ENCODE measurements around the gene SDCCAG8. TPM values are rescaled to one million over a fixed set of nuclear protein-coding genes. Genes with fewer than 3 reads are reported as not detected.

SDCCAG8 gene
- 43.1 to 50.9 TPM (median 47.9 TPM) in 5 replicates for total RNA-seq (2022; extraction: Qiagen RNA extraction; ENCODE audit: low read depth)

GRCh38 chr1:243255791-243256512, at the start of gene SDCCAG8:
Gene SDCCAG8, plus strand, starts transcription at chr1:243256041. Its CDS starts 133 bp downstream, at chr1:243256174.

GRCh38 chr1:243254927-243255790, 682 bp upstream of the SDCCAG8 start, which contains the start of gene CEP170:
Gene CEP170, minus strand, starts transcription at chr1:243255281. Its CDS starts 30,001 bp downstream, at chr1:243225280.

Other genes with a start within 250 kb of the SDCCAG8 start
- gene CEP170, start 760 bp upstream of the SDCCAG8 start, total RNA-seq (2022; extraction: Qiagen RNA extraction; ENCODE audit: low read depth) = 20.5 to 43.1 TPM (median 31.3 TPM) in 5 replicates